ENCODE measurements around the gene ENDOV. TPM values are rescaled to one million over a fixed set of nuclear protein-coding genes. Genes with fewer than 3 reads are reported as not detected.
"Not testable (repeated sequence)": the region's sequence is repeated elsewhere in the genome, so short reads cannot be mapped to it uniquely, and the experiment has no call there.

Gene ENDOV
- polyA plus RNA-seq, 1 experiment: 18.1 TPM

GRCh38 chr17:80406146-80406545, 8.8 kb upstream of the ENDOV start:
- ChIA-PET POLR2A (no interaction called here), CTCF (no interaction called here)
- TF ChIP-seq CTCF (IDR thresholded peaks at IDR 0.05; ENCODE audit: low read depth, low read length): no peak
- Histone ChIP-seq H3K27ac (ENCODE audit: low read depth, low read length) (no peak overlapping the region), H3K4me3 (ENCODE audit: low read depth, low read length) (no peak overlapping the region), H3K9me3 (ENCODE audit: control insufficient read depth, insufficient read depth, low read length) (no peaks in the 10 kb centered on the region), H3K27me3 (ENCODE audit: control insufficient read depth, insufficient read depth, low read length) (peaks cover 13% of the 10 kb centered on the region)
- DNase-seq (ENCODE audit: low read depth, low spot score): no peak

DNA sequence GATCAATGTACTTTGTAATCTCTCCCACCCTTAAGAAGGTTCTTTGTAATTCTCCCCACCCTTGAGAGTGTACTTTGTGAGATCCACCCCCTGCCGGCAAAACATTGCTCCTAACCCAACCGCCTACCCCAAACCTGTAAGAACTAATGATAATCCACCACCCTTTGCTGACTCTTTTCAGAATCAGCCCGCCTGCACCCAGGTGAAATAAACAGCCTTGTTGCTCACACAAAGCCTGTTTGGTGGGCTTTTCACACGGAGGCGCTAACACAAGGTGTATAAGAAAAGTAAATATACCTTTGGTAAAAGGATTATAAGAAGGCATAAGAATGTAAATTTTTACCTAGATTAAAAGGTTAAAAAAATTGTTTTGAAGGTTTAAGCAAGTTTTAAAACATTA, 7.0 kb upstream of the ENDOV start:
- POLR2A ChIA-PET; H3K27ac ChIP-seq (ENCODE audit: low read depth, low read length); H3K4me3 ChIP-seq (ENCODE audit: low read depth, low read length); H3K9me3 ChIP-seq (ENCODE audit: control insufficient read depth, insufficient read depth, low read length); CTCF ChIA-PET; DNase-seq (ENCODE audit: low read depth, low spot score): not testable (repeated sequence)
- peaks cover 11% of the 10 kb centered on the region for H3K27me3 ChIP-seq (ENCODE audit: control insufficient read depth, insufficient read depth, low read length)

GRCh38 chr17:80408872-80409271, 6.1 kb upstream of the ENDOV start:
- DNase-seq (ENCODE audit: low read depth, low spot score): no peak
- POLR2A ChIA-PET: no interaction called here
- Histone ChIP-seq H3K27ac (ENCODE audit: low read depth, low read length) (no peak overlapping the region), H3K27me3 (ENCODE audit: control insufficient read depth, insufficient read depth, low read length) (peaks cover 17% of the 10 kb centered on the region), H3K9me3 (ENCODE audit: control insufficient read depth, insufficient read depth, low read length) (no peaks in the 10 kb centered on the region), H3K4me3 (ENCODE audit: low read depth, low read length) (no peak overlapping the region)
- TF ChIP-seq CTCF (IDR thresholded peaks at IDR 0.05; ENCODE audit: low read depth, low read length): no peak
- CTCF ChIA-PET: no interaction called here

GRCh38 chr17:80409626-80410025, 5.3 kb upstream of the ENDOV start:
- ChIA-PET CTCF (no interaction called here), POLR2A (no interaction called here)
- no peak for TF ChIP-seq CTCF (IDR thresholded peaks at IDR 0.05; ENCODE audit: low read depth, low read length)
- Histone ChIP-seq H3K27me3 (ENCODE audit: control insufficient read depth, insufficient read depth, low read length) (peaks cover 15% of the 10 kb centered on the region), H3K4me3 (ENCODE audit: low read depth, low read length) (no peak overlapping the region), H3K9me3 (ENCODE audit: control insufficient read depth, insufficient read depth, low read length) (no peaks in the 10 kb centered on the region; the same call in 1 of the 2 replicates), H3K27ac (ENCODE audit: low read depth, low read length) (no peak overlapping the region)
- no peak for DNase-seq (ENCODE audit: low read depth, low spot score)

GRCh38 chr17:80410441-80411087, 4.4 kb upstream of the ENDOV start:
- DNase-seq (ENCODE audit: low read depth, low spot score); H3K9me3 ChIP-seq (ENCODE audit: control insufficient read depth, insufficient read depth, low read length); H3K4me3 ChIP-seq (ENCODE audit: low read depth, low read length); POLR2A ChIA-PET; H3K27ac ChIP-seq (ENCODE audit: low read depth, low read length); CTCF ChIA-PET: not testable (repeated sequence)
- H3K27me3 ChIP-seq (ENCODE audit: control insufficient read depth, insufficient read depth, low read length): peaks cover 15% of the 10 kb centered on the region

GRCh38 chr17:80413771-80414507, 1.0 kb upstream of the ENDOV start:
- H3K4me3 ChIP-seq (ENCODE audit: low read depth, low read length): peak overlapping the region; percentile 99
- no peak for TF ChIP-seq CTCF (IDR thresholded peaks at IDR 0.05; ENCODE audit: low read depth, low read length)
- no peak overlapping the region for H3K27ac ChIP-seq (ENCODE audit: low read depth, low read length)
- ChIA-PET CTCF (no interaction called here), POLR2A (no interaction called here)
- H3K27me3 ChIP-seq (ENCODE audit: control insufficient read depth, insufficient read depth, low read length): peaks cover 6% of the 10 kb centered on the region
- no peak for DNase-seq (ENCODE audit: low read depth, low spot score)
- H3K9me3 ChIP-seq (ENCODE audit: control insufficient read depth, insufficient read depth, low read length): peaks cover 10% of the 10 kb centered on the region; the same call in 1 of the 2 replicates

All from AG04450 (cell line).